CD14-positive monocyte (primary cell): Measurements from ENCODE around the gene VAT1L. TPM values are rescaled to one million over a fixed set of nuclear protein-coding genes. Genes with fewer than 3 reads are reported as not detected.
"Not testable (repeated sequence)": the region's sequence is repeated elsewhere in the genome, so short reads cannot be mapped to it uniquely, and the experiment has no call there.

Source experiments
- DNase-seq, 3 donors: peaks; one replicate each; pipeline ENCODE4 v3.0.0-alpha.2; 2011 to 2022
- H2AFZ ChIP-seq: 2 replicates; pipeline ENCODE4 v1.6.0; 2012; ENCODE audit warnings: mild to moderate bottlenecking, low read depth, low read length, inconsistent platforms; ENCODE audit not compliant: insufficient read depth, poor library complexity, severe bottlenecking
- H3K27ac ChIP-seq, 2 donors: 1 replicate in 1 of 2; 2 replicates in 1 of 2; pipeline ENCODE4 v1.5.1; 2012 to 2013; ENCODE audit warnings: low read length in 2 of 2, control low read depth in 1 of 2, inconsistent platforms in 1 of 2, low read depth in 1 of 2, mild to moderate bottlenecking in 1 of 2
- H3K27me3 ChIP-seq, 2 donors: one replicate each; pipeline versions ENCODE4 v1.6.0 to v1.6.1; 2011 to 2013; ENCODE audit warnings: low read length in 2 of 2; ENCODE audit not compliant: control insufficient read depth in 2 of 2, insufficient read depth in 2 of 2
- H3K36me3 ChIP-seq, 2 donors: replicated peaks in 1 of 2; 1 replicate in 1 of 2; 2 replicates in 1 of 2; pipeline versions ENCODE4 v1.5.1 to v1.6.1; 2012 to 2013; ENCODE audit warnings: low read length in 2 of 2, control low read depth in 1 of 2, inconsistent platforms in 1 of 2, mild to moderate bottlenecking in 1 of 2; ENCODE audit not compliant: insufficient read depth in 2 of 2, control insufficient read depth in 1 of 2
- H3K4me1 ChIP-seq, 2 donors: 1 replicate in 1 of 2; 2 replicates in 1 of 2; pipeline versions ENCODE4 v1.5.1 to v1.6.1; 2012 to 2013; ENCODE audit warnings: low read length in 2 of 2, control low read depth in 1 of 2, inconsistent platforms in 1 of 2, mild to moderate bottlenecking in 1 of 2, moderate library complexity in 1 of 2; ENCODE audit not compliant: insufficient read depth in 2 of 2, control insufficient read depth in 1 of 2
- H3K4me2 ChIP-seq: replicated peaks from 2 replicates; pipeline ENCODE3; 2012; ENCODE audit warnings: low read length, moderate library complexity, mild to moderate bottlenecking; ENCODE audit not compliant: poor library complexity, severe bottlenecking; ENCODE audit errors: extremely low read depth
- H3K4me3 ChIP-seq, 3 experiments: fragments of 200-600 bp in 1 of 3; sonication (generic) in 1 of 3; replicated peaks in 1 of 3; 1 replicate in 2 of 3; 2 replicates in 1 of 3; pipeline ENCODE4 v1.5.1; 2011 to 2013; ENCODE audit warnings: low read length in 3 of 3, mild to moderate bottlenecking in 3 of 3, control low read depth in 2 of 3, low read depth in 2 of 3, inconsistent platforms in 1 of 3, moderate library complexity in 1 of 3
- H3K79me2 ChIP-seq: 2 replicates; pipeline ENCODE4 v1.6.0; 2012; ENCODE audit warnings: mild to moderate bottlenecking, control low read depth, inconsistent platforms, low read length, moderate library complexity; ENCODE audit not compliant: insufficient read depth
- H3K9ac ChIP-seq: 2 replicates; pipeline ENCODE4 v1.6.0; 2017; ENCODE audit warnings: low read length, mild to moderate bottlenecking; ENCODE audit not compliant: insufficient read depth, poor library complexity, severe bottlenecking
- H3K9me3 ChIP-seq, 2 donors: replicated peaks in 1 of 2; 1 replicate in 1 of 2; 2 replicates in 1 of 2; pipeline versions ENCODE4 v1.5.1 to v1.6.1; 2012 to 2013; ENCODE audit warnings: low read length in 2 of 2, control low read depth in 1 of 2; ENCODE audit not compliant: control insufficient read depth in 1 of 2, insufficient read depth in 1 of 2
- H4K20me1 ChIP-seq: 2 replicates; pipeline ENCODE4 v1.6.0; 2012; ENCODE audit warnings: mild to moderate bottlenecking, low read length, control low read depth, moderate library complexity; ENCODE audit not compliant: insufficient read depth
- H3K27ac Mint-ChIP-seq, 7 donors: one replicate each; pipeline ENCODE4 v1.8.0; 2020; ENCODE audit warnings: mild to moderate bottlenecking in 7 of 7, mixed read lengths in 7 of 7, moderate library complexity in 6 of 7, inconsistent platforms in 2 of 7
- H3K27me3 Mint-ChIP-seq, 3 donors: one replicate each; pipeline ENCODE4 v1.8.0; 2021 to 2022; ENCODE audit warnings: low read depth in 3 of 3, mild to moderate bottlenecking in 3 of 3, mixed read lengths in 3 of 3, moderate library complexity in 3 of 3, inconsistent platforms in 1 of 3
- H3K36me3 Mint-ChIP-seq, 2 donors: one replicate each; pipeline ENCODE4 v1.8.0; 2020; ENCODE audit warnings: mixed read lengths in 2 of 2, inconsistent platforms in 1 of 2, mild to moderate bottlenecking in 1 of 2
- H3K4me1 Mint-ChIP-seq: one replicate; pipeline ENCODE4 v1.8.0; 2020; ENCODE audit warnings: mild to moderate bottlenecking, mixed read lengths
- H3K4me3 Mint-ChIP-seq, 2 donors: one replicate each; pipeline ENCODE4 v1.8.0; 2020; ENCODE audit warnings: mild to moderate bottlenecking in 2 of 2, mixed read lengths in 2 of 2, moderate library complexity in 1 of 2
- H3K9me3 Mint-ChIP-seq, 7 donors: one replicate each; pipeline ENCODE4 v1.8.0; 2020 to 2022; ENCODE audit warnings: mixed read lengths in 7 of 7, mild to moderate bottlenecking in 6 of 7, moderate library complexity in 6 of 7, inconsistent platforms in 2 of 7
- WGBS: methylation state at CpG from one replicate; pipeline ENCODE4 v1.1.5; 2013; ENCODE audit warnings: missing lambda C conversion rate; ENCODE audit not compliant: insufficient coverage; 5-methylcytosine and 5-hydroxymethylcytosine counted together
- intact Hi-C, 2 donors: fragments of 100-400 bp; cut with micrococcal nuclease; formaldehyde crosslinking; loops; one replicate each; pipeline versions ENCODE4 v1.15.0 to v1.15.1; 2023
- polyA plus RNA-seq, 3 donors: library from polyadenylated mRNA; depleted of rRNA in 1 of 3; unstranded in 2 of 3; stranded (reverse) in 1 of 3; fragments of 300-500 nt in 2 of 3; fragments of >200 nt in 1 of 3; fragmentation: Illumina TruSeq in 2 of 3; gene quantifications; 1 replicate in 2 of 3; 2 replicates in 1 of 3; pipeline ENCODE4 v1.2.3, GENCODE V29; 2012 to 2021
- TF ChIP-seq, protein P1 (sequence below): fragments of 200-600 bp; IDR thresholded peaks from one replicate; pipeline ENCODE4 v1.8.0; 2022; ENCODE audit warnings: antibody characterized with exemption, mild to moderate bottlenecking

Gene VAT1L
- polyA plus RNA-seq, 3 donors: not detected

DNA sequence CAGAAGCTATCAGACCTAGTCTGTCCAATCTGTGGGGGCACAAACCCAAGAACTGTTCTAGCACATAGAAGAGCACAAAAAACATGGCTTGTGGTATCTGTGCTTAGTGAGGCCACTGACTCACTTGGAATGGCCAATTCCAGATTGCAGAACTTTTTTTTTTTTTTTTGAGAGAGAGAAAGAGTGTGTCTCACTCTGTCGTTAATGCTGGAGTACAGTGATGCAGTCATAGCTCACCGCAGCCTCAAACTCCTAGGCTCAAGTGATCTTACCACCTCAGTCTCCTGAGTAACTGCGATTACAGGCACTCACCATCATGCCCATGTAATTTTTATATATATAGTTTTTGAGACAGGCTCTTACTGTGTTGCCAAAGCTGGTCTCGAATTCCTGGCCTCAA lies 156.8 kb downstream of the VAT1L start:
- no peak overlapping the region for H3K4me2 ChIP-seq
- no CpG with 5 or more reads among the region's 4 CpGs for WGBS
- H3K4me3 Mint-ChIP-seq: no peak overlapping the region
- peaks cover 0 to 5% (median 1%) of the 10 kb centered on the region in 3 donors for H3K27me3 Mint-ChIP-seq
- intact Hi-C loops: no loop called here
- no peaks in the 10 kb centered on the region for H4K20me1 ChIP-seq
- H3K27ac Mint-ChIP-seq: no peak overlapping the region
- no peak overlapping the region for H3K9ac ChIP-seq
- H2AFZ ChIP-seq: no peak overlapping the region
- H3K9me3 ChIP-seq: peaks cover 0 to 3% of the 10 kb centered on the region in 2 donors
- peaks cover 0 to 3% of the 10 kb centered on the region in 2 donors for H3K27me3 ChIP-seq
- H3K4me1 ChIP-seq: peaks cover 0 to 2% of the 10 kb centered on the region in 2 donors
- H3K36me3 ChIP-seq: no peaks in the 10 kb centered on the region
- DNase-seq: no peak
- H3K27ac ChIP-seq: no peak overlapping the region
- TF ChIP-seq, protein P1, sequence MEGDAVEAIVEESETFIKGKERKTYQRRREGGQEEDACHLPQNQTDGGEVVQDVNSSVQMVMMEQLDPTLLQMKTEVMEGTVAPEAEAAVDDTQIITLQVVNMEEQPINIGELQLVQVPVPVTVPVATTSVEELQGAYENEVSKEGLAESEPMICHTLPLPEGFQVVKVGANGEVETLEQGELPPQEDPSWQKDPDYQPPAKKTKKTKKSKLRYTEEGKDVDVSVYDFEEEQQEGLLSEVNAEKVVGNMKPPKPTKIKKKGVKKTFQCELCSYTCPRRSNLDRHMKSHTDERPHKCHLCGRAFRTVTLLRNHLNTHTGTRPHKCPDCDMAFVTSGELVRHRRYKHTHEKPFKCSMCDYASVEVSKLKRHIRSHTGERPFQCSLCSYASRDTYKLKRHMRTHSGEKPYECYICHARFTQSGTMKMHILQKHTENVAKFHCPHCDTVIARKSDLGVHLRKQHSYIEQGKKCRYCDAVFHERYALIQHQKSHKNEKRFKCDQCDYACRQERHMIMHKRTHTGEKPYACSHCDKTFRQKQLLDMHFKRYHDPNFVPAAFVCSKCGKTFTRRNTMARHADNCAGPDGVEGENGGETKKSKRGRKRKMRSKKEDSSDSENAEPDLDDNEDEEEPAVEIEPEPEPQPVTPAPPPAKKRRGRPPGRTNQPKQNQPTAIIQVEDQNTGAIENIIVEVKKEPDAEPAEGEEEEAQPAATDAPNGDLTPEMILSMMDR: no peak
- peaks cover 4% of the 10 kb centered on the region for H3K4me1 Mint-ChIP-seq
- no peaks in the 10 kb centered on the region for H3K79me2 ChIP-seq
- no peaks in the 10 kb centered on the region for H3K36me3 Mint-ChIP-seq
- no peak overlapping the region for H3K4me3 ChIP-seq
- peaks cover 0 to 24% (median 17%) of the 10 kb centered on the region in 7 donors for H3K9me3 Mint-ChIP-seq

DNA sequence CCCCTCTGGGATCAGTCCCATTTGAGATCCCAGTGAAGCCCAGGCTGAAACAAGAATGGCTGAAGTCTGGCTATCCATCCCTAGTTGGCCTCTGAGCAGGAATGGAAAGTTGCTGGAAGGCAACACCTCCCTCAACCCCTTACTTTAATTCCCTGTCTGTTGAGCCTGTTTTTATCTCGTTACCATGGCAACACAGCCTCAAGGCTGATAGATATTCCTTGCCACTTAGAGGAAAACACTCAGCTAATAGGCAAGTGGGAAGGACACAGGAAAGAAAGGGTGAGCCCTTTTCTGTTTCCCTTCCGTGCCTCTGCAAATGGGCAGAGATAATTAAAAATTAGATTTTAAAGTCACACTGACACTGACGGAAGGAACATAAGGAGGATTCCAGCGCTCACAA lies 158.5 kb downstream of the VAT1L start:
- Mint-ChIP-seq H3K4me3 (no peak overlapping the region), H3K4me1 (peaks cover 4% of the 10 kb centered on the region), H3K27me3 (peaks cover 0 to 4% (median 3%) of the 10 kb centered on the region in 3 donors), H3K27ac (no peak overlapping the region), H3K9me3 (peaks cover 0 to 22% (median 14%) of the 10 kb centered on the region in 7 donors), H3K36me3 (no peaks in the 10 kb centered on the region)
- Histone ChIP-seq H3K27ac (no peak overlapping the region), H4K20me1 (no peaks in the 10 kb centered on the region), H3K9me3 (no peaks in the 10 kb centered on the region), H3K27me3 (peaks cover 0 to 3% of the 10 kb centered on the region in 2 donors), H3K79me2 (no peaks in the 10 kb centered on the region), H3K36me3 (no peaks in the 10 kb centered on the region), H2AFZ (no peak overlapping the region), H3K4me1 (peaks cover 0 to 2% of the 10 kb centered on the region in 2 donors), H3K4me2 (no peak overlapping the region), H3K4me3 (no peak overlapping the region), H3K9ac (no peak overlapping the region)
- DNase-seq: no peak
- TF ChIP-seq, protein P1: no peak
- intact Hi-C loops: no loop called here
- WGBS: no CpG with 5 or more reads among the region's 4 CpGs

DNA sequence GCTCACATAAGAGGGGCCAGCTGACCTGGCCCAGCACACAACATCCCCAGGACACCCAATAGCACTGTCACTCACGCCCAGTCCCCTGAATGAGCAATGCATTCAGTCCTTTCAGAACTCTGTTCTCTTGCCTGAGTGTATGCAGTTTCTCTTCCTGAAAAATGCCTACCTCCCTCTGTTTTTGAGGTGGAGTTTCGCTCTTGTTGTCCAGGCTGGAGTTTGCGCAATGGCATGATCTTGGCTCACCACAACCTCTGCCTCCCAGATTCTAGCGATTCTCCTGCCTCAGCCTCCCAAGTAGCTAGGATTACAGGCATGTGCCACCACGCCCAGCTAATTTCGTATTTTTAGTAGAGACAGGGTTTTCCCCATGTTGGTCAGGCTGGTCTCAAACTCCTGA lies 159.2 kb downstream of the VAT1L start:
- H3K4me1 Mint-ChIP-seq, H2AFZ ChIP-seq, intact Hi-C loops, H3K27ac ChIP-seq, H3K4me2 ChIP-seq, H3K79me2 ChIP-seq, H3K9ac ChIP-seq, H3K27me3 Mint-ChIP-seq, H3K4me3 Mint-ChIP-seq, H4K20me1 ChIP-seq, H3K36me3 ChIP-seq, H3K36me3 Mint-ChIP-seq, H3K27me3 ChIP-seq, H3K27ac Mint-ChIP-seq, H3K4me3 ChIP-seq, H3K4me1 ChIP-seq, H3K9me3 ChIP-seq: not testable (repeated sequence)
- WGBS: 47% methylated on average over 5 of the region's 6 CpGs
- DNase-seq: peak; percentile 2 to 25 (median 2)
- peaks cover 0 to 14% (median 11%) of the 10 kb centered on the region in 7 donors for H3K9me3 Mint-ChIP-seq
